Right lobe of liver (tissue), 6 donors: ENCODE results near the gene ADSS1. TPM values are rescaled to one million over a fixed set of nuclear protein-coding genes. Genes with fewer than 3 reads are reported as not detected.

Experiments used
- ATAC-seq, 4 donors: fragments of 200-7000 bp; cut with Tn5 transposase; one replicate each; pipeline ENCODE4 v1.9.1; 2020; ENCODE audit warnings: mild to moderate bottlenecking in 4 of 4, moderate library complexity in 4 of 4
- DNase-seq, 3 donors: peaks; one replicate each; pipeline ENCODE4 v3.0.0-alpha.2; 2020
- H3K27ac ChIP-seq, 3 donors: fragments of 200-600 bp; one replicate each; pipeline ENCODE4 v1.8.0; 2022
- H3K27me3 ChIP-seq, 2 donors: fragments of 200-600 bp; one replicate each; pipeline ENCODE4 v1.8.0; 2022
- H3K36me3 ChIP-seq, 4 donors: fragments of 200-600 bp; sonication (generic) in 1 of 4; one replicate each; pipeline versions ENCODE4 v1.5.1 to v1.8.0; 2017 to 2022; ENCODE audit warnings: control low read depth in 1 of 4
- H3K4me1 ChIP-seq, 4 donors: fragments of 200-600 bp; sonication (generic) in 1 of 4; one replicate each; pipeline versions ENCODE4 v1.5.1 to v1.8.0; 2017 to 2022; ENCODE audit warnings: control low read depth in 1 of 4
- H3K4me3 ChIP-seq, 3 donors: fragments of 200-600 bp; one replicate each; pipeline ENCODE4 v1.8.0; 2022
- H3K9me3 ChIP-seq, 4 donors: fragments of 200-600 bp; sonication (generic) in 1 of 4; one replicate each; pipeline versions ENCODE4 v1.5.1 to v1.8.0; 2017 to 2022; ENCODE audit warnings: control low read depth in 1 of 4
- CTCF ChIP-seq, 4 donors: fragments of 200-600 bp in 3 of 4; fragments of 450-650 bp in 1 of 4; IDR thresholded peaks; one replicate each; pipeline versions ENCODE4 v1.5.1 to v1.8.0; 2016 to 2022; ENCODE audit warnings: antibody characterized with exemption in 4 of 4, mild to moderate bottlenecking in 2 of 4
- POLR2A ChIP-seq: fragments of 450-650 bp; IDR thresholded peaks from one replicate; pipeline ENCODE4 v1.6.1; 2017; ENCODE audit warnings: antibody characterized with exemption, mild to moderate bottlenecking
- WGBS: methylation state at CpG from one replicate; pipeline ENCODE4 v1.1.6; 2018; ENCODE audit warnings: low coverage, low lambda C conversion rate; ENCODE audit not compliant: insufficient coverage; ENCODE audit errors: missing lambda C conversion rate; 5-methylcytosine and 5-hydroxymethylcytosine counted together
- intact Hi-C, 2 donors: fragments of 100-400 bp; cut with DNase I; formaldehyde crosslinking; loops; one replicate each; pipeline versions ENCODE4 v1.11.2 to v1.14.1; 2022
- total RNA-seq, 6 experiments: library from RNA; depleted of rRNA in 2 of 6; stranded (reverse); fragments of >200 nt in 2 of 6; fragmentation: NEBNext Ultra II Directional in 3 of 6; extraction: Animal tissue kit (Norgen Biotek cat#: 25700) in 3 of 6; gene quantifications; one replicate each; pipeline versions ENCODE4 v1.1.0 to v1.2.4, GENCODE V29; 2016 to 2023
- donor health status: DM: no; HTN: yes; CAD: no.
- donor health status: DM: no; HTN: no; CAD: no.
- donor health status: DM: no; HTN: no; CAD: no.
- donor health status: DM: no; HTN: yes; CAD: no.
- donor health status: DM: no; HTN: yes; CAD: no.

Gene ADSS1
- total RNA-seq, 6 experiments from 2014 or later: 8.1 to 50.5 (median 36.8) TPM

- WGBS: 41% methylated on average over 5 of the region's 30 CpGs
- TF ChIP-seq CTCF (IDR thresholded peaks at IDR 0.05) (no peak), POLR2A (no peak)
- no peak for DNase-seq
- no peak overlapping the region for H3K27ac ChIP-seq
- H3K4me3 ChIP-seq: no peak overlapping the region
- H3K4me1 ChIP-seq: peaks cover 0 to 55% (median 26%) of the 10 kb centered on the region in 4 donors
- no peak for ATAC-seq
- no peaks in the 10 kb centered on the region for H3K27me3 ChIP-seq
- peaks cover 0 to 3% (median 0%) of the 10 kb centered on the region in 4 donors for H3K36me3 ChIP-seq
- intact Hi-C loops: no loop called here
- H3K9me3 ChIP-seq: no peaks in the 10 kb centered on the region
Measured at GRCh38 chr14:104786726-104787675, 63.0 kb downstream of the ADSS1 start.

- TF ChIP-seq CTCF (IDR thresholded peaks at IDR 0.05): no peak
- no peak for TF ChIP-seq POLR2A
- WGBS: 55% methylated on average over 5 of the region's 7 CpGs
- H3K4me3 ChIP-seq: no peak overlapping the region
- H3K27me3 ChIP-seq: no peaks in the 10 kb centered on the region
- peaks cover 0 to 62% (median 29%) of the 10 kb centered on the region in 4 donors for H3K4me1 ChIP-seq
- H3K27ac ChIP-seq: no peak overlapping the region
- ATAC-seq: no peak
- intact Hi-C loops: no loop called here
- H3K9me3 ChIP-seq: no peaks in the 10 kb centered on the region
- peaks cover 0 to 3% (median 0%) of the 10 kb centered on the region in 4 donors for H3K36me3 ChIP-seq
- DNase-seq: no peak
Measured at GRCh38 chr14:104787736-104788135, 63.7 kb downstream of the ADSS1 start.

GRCh38 chr14:104788161-104788818 is 64.3 kb downstream of the ADSS1 start:
- no peak for TF ChIP-seq CTCF (IDR thresholded peaks at IDR 0.05)
- 50% methylated on average over 1 of the region's 14 CpGs for WGBS
- Histone ChIP-seq H3K27ac (peak overlapping the region in 1 of 3 donors; percentile 58), H3K27me3 (no peaks in the 10 kb centered on the region), H3K4me1 (peaks cover 0 to 67% (median 33%) of the 10 kb centered on the region in 4 donors), H3K9me3 (no peaks in the 10 kb centered on the region), H3K4me3 (no peak overlapping the region), H3K36me3 (peaks cover 0 to 3% (median 0%) of the 10 kb centered on the region in 4 donors)
- intact Hi-C loops: no loop called here
- ATAC-seq (no peak), DNase-seq (no peak)

- H3K27ac ChIP-seq: peak overlapping the region in 2 of 3 donors; percentile 31 to 67
- H3K4me1 ChIP-seq: peaks cover 0 to 75% (median 41%) of the 10 kb centered on the region in 4 donors
- H3K4me3 ChIP-seq: peak overlapping the region in 1 of 3 donors; percentile 3
- peak; percentile 68 to 88 (median 81) for DNase-seq
- H3K27me3 ChIP-seq: no peaks in the 10 kb centered on the region
- H3K36me3 ChIP-seq: peaks cover 0 to 3% (median 0%) of the 10 kb centered on the region in 4 donors
- WGBS: 26% methylated on average over 6 of the region's 39 CpGs
- no peaks in the 10 kb centered on the region for H3K9me3 ChIP-seq
- ATAC-seq: peak; percentile 42 to 64 (median 44)
- intact Hi-C loops: no loop called here
- TF ChIP-seq POLR2A (no peak), CTCF (IDR thresholded peaks at IDR 0.05) (peak in 1 of 4 donors; percentile 5)
Measured at GRCh38 chr14:104788873-104789663, 65.0 kb downstream of the ADSS1 start.
